ENCODE data around the gene USP11. TPM values are rescaled to one million over a fixed set of nuclear protein-coding genes. Genes with fewer than 3 reads are reported as not detected.
"Not testable (repeated sequence)": the region's sequence is repeated elsewhere in the genome, so short reads cannot be mapped to it uniquely, and the experiment has no call there.

USP11 gene
- total RNA-seq, 1 donor from 2014 or later: 42.9 TPM

DNA sequence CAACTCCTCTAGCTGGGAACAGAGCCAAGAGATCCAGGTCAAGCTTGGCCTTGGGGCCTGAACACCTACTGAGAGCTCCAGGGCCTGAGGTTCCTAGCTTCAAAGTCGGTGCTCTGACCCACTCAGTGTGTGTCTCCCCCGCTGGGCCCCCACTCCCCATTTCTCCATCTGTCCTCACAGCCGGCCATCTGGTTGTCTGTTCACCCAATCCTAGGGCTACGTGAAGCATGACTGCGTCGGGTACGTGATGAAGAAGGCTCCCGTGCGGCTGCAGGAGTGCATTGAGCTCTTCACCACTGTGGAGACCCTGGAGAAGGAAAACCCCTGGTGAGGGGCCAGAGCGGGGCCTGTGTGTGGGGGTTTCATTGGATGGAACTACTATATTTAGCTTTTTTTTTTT, 12.3 kb downstream of the USP11 start:
- no peak for DNase-seq (ENCODE audit: low read depth in 2 of 2)

DNA sequence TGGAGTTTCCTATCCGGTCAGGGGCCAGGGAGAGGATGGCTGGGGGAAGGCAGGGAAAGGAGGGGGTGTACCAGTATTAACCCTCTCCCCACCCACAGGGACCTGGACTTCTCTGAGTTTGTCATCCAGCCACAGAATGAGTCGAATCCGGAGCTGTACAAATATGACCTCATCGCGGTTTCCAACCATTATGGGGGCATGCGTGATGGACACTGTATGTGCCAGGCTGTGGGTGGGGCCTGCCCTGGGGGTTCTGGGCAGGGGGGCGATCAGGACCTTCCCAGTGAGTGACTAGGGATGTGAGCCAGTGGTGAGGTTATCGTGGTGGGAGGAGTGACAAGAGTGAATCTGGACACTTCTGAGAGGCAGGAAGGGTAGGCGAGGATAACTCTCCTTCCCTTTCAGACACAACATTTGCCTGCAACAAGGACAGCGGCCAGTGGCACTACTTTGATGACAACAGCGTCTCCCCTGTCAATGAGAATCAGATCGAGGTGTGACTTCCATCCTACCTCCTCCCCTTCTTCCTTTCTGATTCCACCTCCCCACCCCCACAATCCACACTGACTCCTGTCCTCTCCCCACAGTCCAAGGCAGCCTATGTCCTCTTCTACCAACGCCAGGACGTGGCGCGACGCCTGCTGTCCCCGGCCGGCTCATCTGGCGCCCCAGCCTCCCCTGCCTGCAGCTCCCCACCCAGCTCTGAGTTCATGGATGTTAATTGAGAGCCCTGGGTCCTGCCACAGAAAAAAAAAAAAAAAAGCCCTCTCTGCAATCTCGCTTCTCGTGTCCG, 14.6 kb downstream of the USP11 start:
- DNase-seq (ENCODE audit: low read depth in 2 of 2): peak in 1 of 2 donors; percentile 48

DNA sequence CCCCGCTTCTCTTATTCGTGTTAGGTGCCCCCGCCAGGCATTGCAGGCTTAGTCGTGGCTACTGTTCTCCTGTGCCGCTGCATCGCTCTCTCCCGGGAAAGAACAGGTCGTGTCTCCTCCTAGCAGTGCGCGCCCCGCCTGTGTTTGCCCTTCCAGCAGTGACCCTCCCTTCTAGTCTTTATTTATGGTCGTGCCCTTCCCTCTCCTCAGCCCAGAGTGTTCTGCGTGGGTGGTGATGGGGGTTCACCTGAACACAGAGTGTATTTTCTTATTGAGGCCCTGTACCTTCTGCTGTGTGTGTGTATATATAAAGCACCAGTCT, 15.2 kb downstream of the USP11 start:
- no peak for DNase-seq (ENCODE audit: low read depth in 2 of 2)

DNA sequence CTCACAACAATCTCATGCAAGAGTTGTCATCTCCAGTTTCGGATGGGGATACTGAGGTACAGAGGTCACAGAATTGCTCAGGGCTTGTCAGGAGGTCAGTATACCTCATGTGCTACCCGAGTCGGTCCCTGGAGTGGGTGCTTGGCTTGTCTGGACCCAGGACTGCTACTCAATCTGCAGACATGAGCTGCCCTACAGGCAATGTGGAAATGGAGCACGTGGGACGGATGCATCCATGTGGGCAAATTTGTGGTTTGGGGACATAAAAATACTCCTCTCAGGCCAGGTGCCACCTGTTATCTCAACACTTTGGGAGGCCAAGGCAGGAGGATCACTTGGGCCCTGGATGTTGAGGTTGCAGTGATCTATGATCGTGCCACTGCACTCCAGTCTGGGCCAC, 15.8 kb downstream of the USP11 start:
- no peak for DNase-seq (ENCODE audit: low read depth in 2 of 2)

- DNase-seq (ENCODE audit: low read depth in 2 of 2): no peak
Observed at GRCh38 chrX:47250017-47250347, 17.2 kb downstream of the USP11 start.

DNA sequence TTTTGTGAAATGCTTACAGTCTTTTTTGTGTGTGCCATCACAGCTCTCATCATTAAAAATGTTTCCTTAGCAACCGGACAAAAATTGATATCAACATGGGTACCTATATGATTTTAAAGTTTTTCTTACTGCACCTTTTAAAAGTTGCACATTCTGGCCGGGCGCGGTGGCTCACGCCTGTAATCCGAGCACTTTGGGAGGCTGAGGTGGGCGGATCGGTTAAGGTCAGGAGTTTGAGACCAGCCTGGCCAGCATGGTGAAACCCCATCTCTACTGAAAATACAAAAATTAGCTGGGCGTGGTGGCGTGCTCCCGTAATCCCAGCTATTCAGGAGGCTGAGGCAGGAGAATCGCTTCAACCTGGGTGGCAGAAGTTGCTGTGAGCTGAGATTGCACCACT, 24.8 kb downstream of the USP11 start:
- DNase-seq (ENCODE audit: low read depth in 2 of 2): not testable (repeated sequence)

DNA sequence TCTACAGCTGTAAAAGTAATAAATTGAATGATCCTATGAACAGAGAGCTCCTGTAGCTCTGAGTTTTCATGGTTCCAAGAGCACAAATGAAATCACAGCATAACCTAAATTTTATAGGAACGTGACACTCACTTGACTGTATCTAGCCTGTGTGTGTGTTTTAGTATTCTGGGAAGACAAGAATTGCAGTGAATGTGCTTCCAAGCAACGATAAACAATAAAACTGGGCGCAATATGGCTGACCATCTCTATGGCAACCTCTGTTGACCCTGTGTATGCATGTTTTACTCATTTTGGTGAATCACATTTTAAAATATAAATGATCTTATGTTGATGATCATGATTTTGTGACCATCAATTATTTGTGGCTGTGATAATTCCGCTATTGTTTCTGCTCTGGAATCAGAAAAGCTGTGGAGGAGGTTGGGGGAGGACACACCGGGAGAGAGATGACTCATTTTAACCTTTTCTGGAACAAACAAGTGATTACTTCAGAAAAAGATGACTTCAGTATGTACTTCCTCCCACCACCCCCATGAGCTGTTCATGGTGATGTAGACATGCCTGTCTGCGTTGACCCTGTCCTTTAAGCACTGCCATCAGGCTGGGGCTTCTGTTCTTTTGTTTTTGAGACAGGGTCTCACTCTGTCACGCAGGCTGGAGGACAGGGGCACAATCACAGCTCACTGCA, 31.8 kb downstream of the USP11 start:
- peak; percentile 30 to 79 for DNase-seq (ENCODE audit: low read depth in 2 of 2)

GRCh38 chrX:47266643-47267042, 33.8 kb downstream of the USP11 start:
- no peak for DNase-seq (ENCODE audit: low read depth in 2 of 2)

GRCh38 chrX:47272013-47272408, 39.2 kb downstream of the USP11 start:
- DNase-seq (ENCODE audit: low read depth in 2 of 2): no peak

- DNase-seq (ENCODE audit: low read depth in 2 of 2): no peak
Observed at GRCh38 chrX:47273011-47273730, 40.4 kb downstream of the USP11 start.

GRCh38 chrX:47278691-47279090, 45.9 kb downstream of the USP11 start:
- DNase-seq (ENCODE audit: low read depth in 2 of 2): no peak

GRCh38 chrX:47283015-47283771, 50.4 kb downstream of the USP11 start:
- no peak for DNase-seq (ENCODE audit: low read depth in 2 of 2)

DNA sequence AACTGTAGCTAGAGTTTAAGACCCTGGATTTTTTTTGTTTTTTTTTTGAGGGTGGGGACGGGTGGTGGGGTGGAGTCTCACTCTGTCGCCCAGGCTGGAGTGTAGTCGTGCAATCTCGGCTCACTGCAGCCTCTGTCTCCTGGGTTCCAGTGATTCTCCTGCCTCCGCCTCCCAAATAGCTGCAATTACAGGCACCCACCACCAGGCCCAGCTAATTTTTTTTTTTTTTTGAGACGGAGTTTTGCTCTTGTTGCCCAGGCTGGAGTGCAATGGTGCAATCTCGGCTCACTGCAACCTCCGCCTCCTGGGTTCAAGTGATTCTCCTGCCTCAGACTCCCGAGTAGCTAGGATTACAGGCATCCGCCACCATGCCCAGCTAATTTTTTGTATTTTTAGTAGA, 51.8 kb downstream of the USP11 start:
- DNase-seq (ENCODE audit: low read depth in 2 of 2): not testable (repeated sequence)

DNA sequence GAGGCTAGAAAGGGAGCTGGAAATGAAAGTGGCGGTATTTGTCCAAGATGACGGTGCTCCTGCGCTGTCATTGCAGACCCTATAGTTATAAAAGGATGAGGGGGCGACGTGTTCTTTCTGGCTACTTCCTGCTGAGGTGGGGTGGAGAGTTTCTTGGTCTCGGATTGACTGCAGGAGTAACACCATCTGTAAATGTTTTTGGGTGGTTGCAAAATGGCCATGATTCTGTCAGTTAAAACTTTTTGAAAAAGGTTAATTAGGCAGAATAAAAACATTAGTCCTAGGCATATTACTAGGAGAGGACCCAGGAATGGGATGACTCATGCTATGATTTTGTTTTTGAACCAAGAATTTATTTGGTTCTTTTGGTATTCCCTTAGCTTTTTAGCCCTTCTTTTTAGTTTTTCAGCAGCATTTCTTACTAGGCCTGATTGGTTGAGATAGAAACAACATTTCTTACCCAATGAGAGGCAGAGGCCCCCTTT, 53.1 kb downstream of the USP11 start:
- DNase-seq (ENCODE audit: low read depth in 2 of 2): no peak

- no peak for DNase-seq (ENCODE audit: low read depth in 2 of 2)
Observed at GRCh38 chrX:47293106-47293505, 60.3 kb downstream of the USP11 start.

GRCh38 chrX:47296766-47297365, 64.1 kb downstream of the USP11 start:
- peak in 1 of 2 donors; percentile 27 for DNase-seq (ENCODE audit: low read depth in 2 of 2)

DNA sequence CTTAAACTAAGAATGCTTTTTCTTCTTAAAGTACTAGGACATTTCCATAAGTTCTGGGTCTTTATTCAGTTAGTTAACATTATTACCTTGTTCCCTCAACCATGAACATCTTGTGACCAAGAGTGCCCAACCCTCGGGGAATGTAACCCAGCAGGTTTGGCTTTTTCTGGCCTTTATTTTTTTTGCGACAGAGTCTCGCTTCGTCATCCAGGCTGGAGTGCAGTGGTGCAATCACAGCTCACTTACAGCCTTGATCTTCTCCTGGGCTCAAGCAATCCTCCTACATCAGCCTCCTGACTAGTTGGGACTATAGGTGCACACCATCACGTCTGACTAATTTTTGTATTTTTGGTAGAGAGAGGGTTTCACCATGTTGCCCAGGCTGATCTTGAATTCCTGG, 65.1 kb downstream of the USP11 start:
- no peak for DNase-seq (ENCODE audit: low read depth in 2 of 2)
